Iris pigment epithelial cell (primary cell): ENCODE measurements around the gene NKAP.
"Not testable (repeated sequence)": the region's sequence is repeated elsewhere in the genome, so short reads cannot be mapped to it uniquely, and the experiment has no call there.

Source experiments
- DNase-seq: peaks from one replicate; pipeline ENCODE4 v3.0.0-alpha.2; 2011; ENCODE audit warnings: low read depth

Gene NKAP

GRCh38 chrX:119943185-119943988, at the start of gene NKAP:
TSS of gene NKAP (minus strand) at chrX:119943751. CDS start at chrX:119943605, 146 bp downstream.
- peak; percentile 93 for DNase-seq

GRCh38 chrX:119991005-119991787, 47.6 kb upstream of the NKAP start:
- DNase-seq, result no peak

DNA sequence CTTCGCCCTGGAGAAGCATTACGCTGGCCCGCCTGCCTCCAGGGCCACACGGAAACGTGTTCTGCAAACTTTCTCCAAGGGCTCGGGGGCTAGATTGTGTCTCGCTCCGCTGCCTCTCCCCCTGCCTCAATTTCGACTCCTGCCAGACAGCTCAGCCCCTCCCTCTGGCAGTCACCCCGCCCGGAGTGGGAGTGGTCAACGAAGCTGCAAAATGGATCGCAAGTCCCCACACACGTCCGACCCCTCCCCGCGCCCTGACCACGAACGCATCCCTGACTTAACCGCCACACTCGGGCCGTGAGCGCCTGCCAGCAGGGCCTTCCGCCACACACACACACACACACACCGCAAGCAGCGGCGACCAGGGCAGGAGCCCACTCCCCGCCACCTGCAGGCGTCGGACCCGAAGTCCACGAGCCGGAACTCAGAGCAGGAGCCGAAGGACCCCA, 47.0 kb upstream of the NKAP start:
- DNase-seq, result no peak

- no peak for DNase-seq
Measured at GRCh38 chrX:119989905-119990555, 46.5 kb upstream of the NKAP start.

GRCh38 chrX:119986203-119986602, 42.7 kb upstream of the NKAP start:
- no peak for DNase-seq

GRCh38 chrX:119984652-119985051, 41.1 kb upstream of the NKAP start:
- DNase-seq, result no peak

DNA sequence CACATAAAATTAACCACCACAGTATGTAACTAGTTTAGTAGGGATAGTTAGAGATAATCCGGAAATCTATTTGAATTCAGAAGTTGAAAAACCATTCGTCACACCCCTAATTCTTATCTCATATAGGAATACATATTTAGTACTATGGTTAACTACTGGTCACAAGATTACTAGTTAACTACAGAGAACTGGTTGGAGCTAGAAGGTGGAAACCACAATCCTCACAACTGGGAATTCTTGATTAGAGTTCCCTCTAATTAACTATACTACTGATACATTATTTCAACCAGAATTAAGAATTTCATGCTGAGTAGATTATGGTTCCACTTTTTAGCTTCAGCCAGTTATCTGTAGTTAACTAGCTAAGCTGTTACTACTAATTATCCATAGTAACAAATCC, 39.9 kb upstream of the NKAP start:
- no peak for DNase-seq

DNA sequence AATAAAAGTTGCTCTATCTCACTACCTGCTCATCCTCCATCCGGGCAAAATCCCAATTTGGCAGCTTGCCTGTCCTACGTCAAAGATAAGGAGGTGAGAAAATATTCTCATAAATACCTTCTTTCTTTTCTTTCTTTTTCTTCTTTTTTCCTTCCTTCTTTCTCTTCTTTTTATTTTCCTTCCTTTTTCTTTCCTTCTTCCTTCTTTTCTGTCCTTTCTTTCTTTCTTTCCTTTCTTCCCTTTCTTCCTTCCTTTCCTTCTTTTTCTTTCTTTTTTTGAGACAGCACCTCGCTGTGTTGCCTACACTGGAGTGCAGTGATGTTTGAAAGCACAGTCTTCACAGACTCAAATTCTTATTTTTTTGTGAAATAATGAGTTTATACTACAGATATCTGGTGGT, 38.6 kb upstream of the NKAP start:
- DNase-seq, result no peak

DNA sequence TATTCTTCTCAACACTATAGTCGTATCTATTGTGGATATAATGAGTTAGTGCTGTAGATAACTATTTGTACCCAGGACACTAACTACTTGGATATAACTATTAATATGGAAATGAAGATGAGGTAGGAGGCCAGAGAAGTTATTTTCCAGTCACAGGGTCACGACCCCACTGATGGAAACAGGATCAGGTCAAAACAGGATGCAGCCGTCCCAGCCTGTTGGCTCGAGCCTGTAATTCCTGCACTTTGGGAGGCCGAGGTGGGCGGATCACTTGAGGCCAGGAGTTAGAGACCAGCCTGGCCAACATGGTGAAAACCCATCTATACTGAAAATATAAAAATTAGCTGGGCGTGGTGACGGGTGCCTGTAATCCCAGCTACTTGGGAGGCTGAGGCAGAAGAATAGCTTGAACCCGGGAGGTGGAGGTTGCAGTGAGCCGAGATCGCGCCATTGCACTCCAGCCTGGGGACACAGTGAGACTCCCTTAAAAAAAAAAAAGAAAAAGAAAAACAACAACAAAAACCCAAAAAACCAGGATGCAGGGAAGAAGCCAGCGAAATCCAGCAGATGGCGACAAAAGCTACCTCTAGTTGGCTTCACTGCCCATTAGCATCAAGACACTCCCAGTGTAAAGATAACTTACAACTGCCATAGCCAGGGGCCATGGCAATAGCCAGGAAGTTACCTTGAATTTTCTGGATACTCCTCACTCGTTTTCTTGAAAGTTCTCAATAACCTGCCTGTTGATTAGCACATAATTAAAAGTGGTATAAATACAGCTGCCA, 37.9 kb upstream of the NKAP start:
- peak; percentile 28 for DNase-seq

- DNase-seq, result not testable (repeated sequence)
Measured at GRCh38 chrX:119977172-119977571, 33.6 kb upstream of the NKAP start.

GRCh38 chrX:119971184-119971583, 27.6 kb upstream of the NKAP start:
- no peak for DNase-seq

DNA sequence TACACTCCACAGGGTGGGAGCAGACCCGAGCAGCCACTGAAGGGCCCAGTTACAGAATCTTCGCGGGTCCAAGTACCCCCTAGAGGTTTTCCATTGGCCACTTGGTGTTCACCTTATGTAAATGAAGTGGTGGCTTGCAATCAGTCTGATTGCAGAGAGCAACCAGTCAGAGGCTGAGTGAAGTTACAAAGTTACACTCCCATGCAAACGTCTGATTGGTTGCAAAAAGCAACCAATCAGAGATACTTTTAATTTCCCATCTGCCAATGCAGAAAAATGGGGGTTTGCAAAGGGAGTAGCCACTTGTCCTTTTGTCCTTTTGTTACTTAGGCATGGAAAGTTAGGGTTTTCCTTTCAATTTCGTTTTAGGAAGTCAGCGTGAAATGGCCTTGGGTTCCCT, 27.0 kb upstream of the NKAP start:
- DNase-seq, result no peak

DNA sequence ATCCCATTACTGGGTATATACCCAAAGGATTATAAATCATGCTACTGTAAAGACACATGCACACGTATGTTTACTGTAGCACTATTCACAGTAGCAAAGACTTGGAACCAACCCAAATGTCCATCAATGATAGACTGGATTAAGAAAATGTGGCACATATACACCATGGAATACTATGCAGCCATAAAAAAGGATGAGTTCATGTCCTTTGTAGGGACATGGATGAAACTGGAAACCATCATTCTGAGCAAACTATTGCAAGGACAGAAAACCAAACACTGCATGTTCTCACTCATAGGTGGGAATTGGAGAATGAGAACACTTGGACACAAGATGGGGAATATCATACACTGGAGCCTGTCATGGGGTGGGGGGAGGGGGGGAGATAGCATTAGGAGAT, 23.3 kb upstream of the NKAP start:
- not testable (repeated sequence) for DNase-seq

DNA sequence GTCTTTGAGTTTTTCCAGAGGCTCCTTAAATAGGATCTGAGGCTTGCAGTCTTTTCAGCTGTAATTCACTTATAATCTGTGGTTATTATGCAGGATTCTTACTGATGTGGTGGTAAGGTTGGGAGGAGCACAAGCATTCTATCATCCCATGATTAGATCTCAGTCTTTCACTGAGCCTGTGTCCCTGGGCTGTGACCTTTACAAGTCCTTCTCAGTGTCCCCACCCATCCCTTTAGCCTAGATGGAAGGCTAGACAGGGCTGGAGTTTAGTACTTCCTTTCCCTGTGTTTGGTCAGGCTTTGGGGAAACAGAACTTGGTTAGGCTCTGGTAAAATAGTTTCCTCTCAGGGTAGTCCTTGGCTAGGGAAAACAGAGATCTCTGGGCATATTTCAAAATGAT, 17.1 kb upstream of the NKAP start:
- DNase-seq, result no peak

GRCh38 chrX:119955807-119956570, 12.4 kb upstream of the NKAP start:
- not testable (repeated sequence) for DNase-seq

- DNase-seq, result no peak
Measured at GRCh38 chrX:119954374-119954773, 10.8 kb upstream of the NKAP start.

GRCh38 chrX:119948381-119948780, 4.8 kb upstream of the NKAP start:
- DNase-seq, result peak; percentile 2

GRCh38 chrX:119945481-119945880, 1.9 kb upstream of the NKAP start:
- no peak for DNase-seq

DNA sequence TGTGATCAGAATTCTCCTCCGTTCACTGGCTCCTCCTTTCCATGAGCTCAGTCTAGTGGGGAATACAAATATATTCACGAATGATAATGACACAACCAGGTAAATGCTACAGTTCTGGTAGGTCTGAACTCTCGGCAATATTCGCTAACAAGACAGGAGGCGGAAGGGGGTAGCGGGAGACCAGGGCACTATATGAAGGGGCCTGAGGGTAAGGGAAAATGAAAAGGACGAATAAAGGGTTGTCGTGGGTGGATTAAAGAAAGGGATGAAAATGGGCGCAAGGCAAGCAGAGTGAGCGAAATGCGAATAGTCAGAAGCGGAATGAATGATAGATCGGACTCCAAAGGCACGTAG, 743 bp downstream of the NKAP start:
- peak; percentile 10 for DNase-seq

DNA sequence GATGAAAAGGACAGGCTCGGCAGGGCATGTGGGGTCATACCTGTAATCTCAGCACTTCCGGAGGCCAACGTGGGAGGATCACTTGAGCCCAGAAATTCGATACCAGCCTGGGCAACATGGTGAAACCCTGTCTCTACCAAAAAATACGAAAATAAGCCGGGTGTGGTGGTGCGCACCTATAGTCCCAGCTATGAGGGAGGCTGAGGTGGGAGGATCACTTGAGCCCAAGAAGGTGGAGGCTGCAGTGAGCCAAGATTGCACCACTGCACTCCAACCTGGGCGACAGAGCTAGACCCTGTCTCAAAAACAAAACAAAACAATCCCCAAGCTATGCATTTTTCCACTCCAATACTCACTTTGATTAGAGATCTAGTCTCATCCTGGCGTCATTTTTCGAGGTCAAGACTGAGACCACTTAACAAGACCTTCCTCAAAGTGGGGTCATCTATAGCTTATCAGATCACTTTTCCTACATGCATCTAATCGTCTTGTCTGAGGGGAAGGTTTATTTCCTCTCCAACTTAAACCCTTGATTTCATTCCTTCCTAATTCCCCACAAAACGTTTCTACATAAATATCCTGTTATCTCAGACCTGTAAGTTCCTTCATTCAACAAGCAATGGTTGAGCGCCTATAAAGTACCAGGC, 1.3 kb downstream of the NKAP start:
- no peak for DNase-seq

GRCh38 chrX:119941336-119941735, 2.2 kb downstream of the NKAP start:
- no peak for DNase-seq
